K562 (cell line): ENCODE measurements around the gene MAD2L1BP. TPM values are rescaled to one million over a fixed set of nuclear protein-coding genes. Genes with fewer than 3 reads are reported as not detected.

Experiments
- ATF1 ChIP-seq, 2 experiments: fragments of 450-650 bp in 1 of 2; IDR thresholded peaks; 2 replicates each; pipeline ENCODE4 v1.6.1; 2016; ENCODE audit warnings: missing compliant biosample characterization in 1 of 2, missing genetic modification characterization in 1 of 2
- ATF7 ChIP-seq: fragments of 450-650 bp; IDR thresholded peaks from 2 replicates; pipeline ENCODE4 v1.7.1; 2014; ENCODE audit warnings: mild to moderate bottlenecking, moderate library complexity
- GATAD2A ChIP-seq: fragments of 450-650 bp; IDR thresholded peaks from 2 replicates; pipeline ENCODE4 v1.6.1; 2017
- LARP7 ChIP-seq: fragments of 450-650 bp; IDR thresholded peaks from 2 replicates; pipeline ENCODE4 v1.6.1; 2016
- MCM5 ChIP-seq: fragments of 450-650 bp; IDR thresholded peaks from 2 replicates; pipeline ENCODE4 v1.6.1; 2016; ENCODE audit warnings: low read depth
- NRF1 ChIP-seq, 2 experiments: fragments of 450-650 bp; IDR thresholded peaks in 1 of 2; conservative IDR thresholded peaks in 1 of 2; 2 replicates each; pipeline ENCODE4 v1.6.1; 2014; ENCODE audit warnings: mild to moderate bottlenecking in 2 of 2
- TAL1 ChIP-seq: fragments of 450-650 bp; IDR thresholded peaks from 2 replicates; pipeline ENCODE4 v1.6.1; 2016; ENCODE audit warnings: mild to moderate bottlenecking
- TBL1XR1 ChIP-seq, 2 experiments: IDR thresholded peaks; 2 replicates each; pipeline ENCODE4 v1.6.1; 2012; ENCODE audit warnings: improper control_type of control experiment in 2 of 2, low read length in 2 of 2, mild to moderate bottlenecking in 1 of 2
- TEAD1 ChIP-seq, 2 experiments: fragments of 450-650 bp in 1 of 2; sonication (generic) in 1 of 2; formaldehyde crosslinking; IDR thresholded peaks; 2 replicates each; pipeline versions ENCODE4 v1.4.0 to v1.8.0; 2020 to 2022; ENCODE audit warnings: mild to moderate bottlenecking in 2 of 2, missing genetic modification reagents in 1 of 2
- ZFPM2 ChIP-seq: fragments of 250-450 bp; sonication (Bioruptor Pico); IDR thresholded peaks from 2 replicates; pipeline ENCODE4 v1.5.1; 2022; ENCODE audit warnings: mild to moderate bottlenecking
- ZNF436 ChIP-seq: fragments of 250-450, 450-650 bp; sonication (Bioruptor Pico); formaldehyde crosslinking; IDR thresholded peaks from 2 replicates; pipeline ENCODE4 v1.7.0; 2020; ENCODE audit warnings: mild to moderate bottlenecking
- ZNF57 ChIP-seq: fragments of 450-650 bp; formaldehyde crosslinking; IDR thresholded peaks from 2 replicates; pipeline ENCODE4 v1.4.0; 2020; ENCODE audit warnings: mild to moderate bottlenecking, moderate library complexity
- ZNF785 ChIP-seq: fragments of 250-450 bp; sonication (Bioruptor Pico); IDR thresholded peaks from 2 replicates; pipeline ENCODE4 v1.4.0; 2020; ENCODE audit warnings: mild to moderate bottlenecking
- polyA plus RNA-seq, 8 experiments: library from polyadenylated mRNA; depleted of rRNA in 4 of 8; stranded (reverse) in 5 of 8; unstranded in 3 of 8; fragments of >200 nt; fragmentation: Nextera tagmentation in 2 of 8; fragmentation: Illumina TruSeq in 1 of 8; extraction: Ambion mirVana in 2 of 8; extraction: Trizol in 1 of 8; gene quantifications; 2 replicates each; pipeline versions ENCODE4 v1.2.1 to v1.2.3, GENCODE V29; 2011 to 2014; ENCODE audit warnings: inconsistent platforms in 1 of 8, missing spikeins in 1 of 8
- total RNA-seq, 7 experiments: library from RNA; depleted of rRNA in 6 of 7; stranded (reverse); fragments of >200 nt in 6 of 7; fragmentation: Illumina TruSeq in 2 of 7; extraction: Trizol in 2 of 7; gene quantifications; 2 replicates each; pipeline versions ENCODE4 v1.2.1 to v1.2.3, GENCODE V29; 2011 to 2021; ENCODE audit warnings: low replicate concordance in 1 of 7
- TF ChIP-seq, protein P1 (sequence below), 2 experiments: fragments of 450-650 bp; formaldehyde crosslinking in 1 of 2; IDR thresholded peaks; 2 replicates each; pipeline versions ENCODE4 v1.4.0 to v1.6.1; 2014 to 2020; ENCODE audit warnings: mild to moderate bottlenecking in 2 of 2, borderline replicate concordance in 1 of 2, low read depth in 1 of 2
- TF ChIP-seq, protein P2 (sequence below): fragments of 250-450 bp; sonication (Bioruptor Pico); IDR thresholded peaks from 2 replicates; pipeline ENCODE4 v1.5.0; 2021
- TF ChIP-seq, protein P3 (sequence below): fragments of 450-650 bp; formaldehyde crosslinking; IDR thresholded peaks from 2 replicates; pipeline ENCODE4 v1.4.0; 2020; ENCODE audit warnings: mild to moderate bottlenecking, moderate library complexity
- TF ChIP-seq, protein P4 (sequence below): fragments of 250-450 bp; sonication (Bioruptor Pico); IDR thresholded peaks from 2 replicates; pipeline ENCODE4 v1.5.0; 2020; ENCODE audit warnings: mild to moderate bottlenecking

The MAD2L1BP gene
- total and polyA plus RNA-seq, 9 of the 15 experiments (the other 6 are each of a cell fraction or from before 2014, with no cell fraction given) = 69.7 to 321 (median 111) TPM

DNA sequence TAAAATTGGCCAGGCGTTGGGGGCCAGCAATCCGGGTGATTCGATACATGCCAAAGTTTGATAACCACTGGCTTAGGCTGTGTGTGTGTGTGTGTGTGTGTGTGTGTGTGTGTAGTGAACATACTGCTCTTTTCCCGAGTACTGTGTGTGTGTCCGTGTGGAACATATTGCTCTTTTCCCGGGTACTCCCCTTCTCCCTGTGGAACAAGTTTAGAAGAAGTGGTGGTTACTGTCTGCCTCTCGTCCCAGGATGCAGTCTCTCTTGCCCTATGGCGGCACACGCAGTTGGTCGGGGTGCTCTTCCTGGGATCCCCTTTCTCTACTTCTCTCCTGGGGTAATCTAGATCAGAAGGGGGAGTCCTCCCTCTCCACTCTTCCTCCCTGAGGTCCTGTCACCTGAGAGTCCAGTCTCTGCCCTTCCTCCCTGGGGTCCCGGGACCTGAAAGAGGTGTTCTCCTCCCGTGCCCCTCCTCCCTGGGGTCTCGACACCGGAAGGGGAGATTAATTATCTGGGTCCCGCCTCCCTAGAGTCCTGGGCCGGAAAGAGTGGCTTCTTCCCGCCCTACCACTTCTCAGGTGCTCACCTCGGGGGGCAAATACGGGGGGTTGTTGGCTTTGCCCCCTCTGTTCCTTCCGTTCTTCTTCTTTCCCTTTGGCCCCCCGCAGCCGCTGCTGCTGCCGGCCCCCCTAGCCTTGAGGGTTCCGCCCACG, 7.1 kb upstream of the MAD2L1BP start (continued):
- TF ChIP-seq, protein P1, sequence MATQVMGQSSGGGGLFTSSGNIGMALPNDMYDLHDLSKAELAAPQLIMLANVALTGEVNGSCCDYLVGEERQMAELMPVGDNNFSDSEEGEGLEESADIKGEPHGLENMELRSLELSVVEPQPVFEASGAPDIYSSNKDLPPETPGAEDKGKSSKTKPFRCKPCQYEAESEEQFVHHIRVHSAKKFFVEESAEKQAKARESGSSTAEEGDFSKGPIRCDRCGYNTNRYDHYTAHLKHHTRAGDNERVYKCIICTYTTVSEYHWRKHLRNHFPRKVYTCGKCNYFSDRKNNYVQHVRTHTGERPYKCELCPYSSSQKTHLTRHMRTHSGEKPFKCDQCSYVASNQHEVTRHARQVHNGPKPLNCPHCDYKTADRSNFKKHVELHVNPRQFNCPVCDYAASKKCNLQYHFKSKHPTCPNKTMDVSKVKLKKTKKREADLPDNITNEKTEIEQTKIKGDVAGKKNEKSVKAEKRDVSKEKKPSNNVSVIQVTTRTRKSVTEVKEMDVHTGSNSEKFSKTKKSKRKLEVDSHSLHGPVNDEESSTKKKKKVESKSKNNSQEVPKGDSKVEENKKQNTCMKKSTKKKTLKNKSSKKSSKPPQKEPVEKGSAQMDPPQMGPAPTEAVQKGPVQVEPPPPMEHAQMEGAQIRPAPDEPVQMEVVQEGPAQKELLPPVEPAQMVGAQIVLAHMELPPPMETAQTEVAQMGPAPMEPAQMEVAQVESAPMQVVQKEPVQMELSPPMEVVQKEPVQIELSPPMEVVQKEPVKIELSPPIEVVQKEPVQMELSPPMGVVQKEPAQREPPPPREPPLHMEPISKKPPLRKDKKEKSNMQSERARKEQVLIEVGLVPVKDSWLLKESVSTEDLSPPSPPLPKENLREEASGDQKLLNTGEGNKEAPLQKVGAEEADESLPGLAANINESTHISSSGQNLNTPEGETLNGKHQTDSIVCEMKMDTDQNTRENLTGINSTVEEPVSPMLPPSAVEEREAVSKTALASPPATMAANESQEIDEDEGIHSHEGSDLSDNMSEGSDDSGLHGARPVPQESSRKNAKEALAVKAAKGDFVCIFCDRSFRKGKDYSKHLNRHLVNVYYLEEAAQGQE (IDR thresholded peaks at IDR 0.05; ENCODE audit: borderline replicate concordance) = no peak
- TF ChIP-seq, protein P1 (CRISPR knock-in tag; IDR thresholded peaks at IDR 0.05; ENCODE audit: low read depth) = peak; percentile 54
- TF ChIP-seq ZNF785 (CRISPR knock-in tag) (no peak), ZNF436 (no peak), TEAD1 (CRISPR knock-in tag; IDR thresholded peaks at IDR 0.05) (peak; percentile 1 to 51; a peak in 2 of 4 replicates), GATAD2A (peak; percentile 78), LARP7 (peak; percentile 67; the same call in 1 of the 2 replicates), MCM5 (no peak), NRF1 (conservative IDR thresholded peaks at IDR 0.05 in 1 of 2, IDR thresholded peaks at IDR 0.05 in 1 of 2) (no peak), ATF7 (peak; percentile 11; the same call in 1 of the 2 replicates), TAL1 (0 out of 2 replicates have a peak, but pooled peaks have one; percentile 21), TBL1XR1 (IDR thresholded peaks at IDR 0.05; ENCODE audit: low read length in 2 of 2) (no peak), ZFPM2 (peak; percentile 81; the same call in 1 of the 2 replicates), ZNF57 (CRISPR knock-in tag) (no peak), ATF1 (CRISPR knock-in tag; IDR thresholded peaks at IDR 0.05) (no peak), ATF1 (tag; IDR thresholded peaks at IDR 0.05) (no peak)
- TF ChIP-seq, protein P2, sequence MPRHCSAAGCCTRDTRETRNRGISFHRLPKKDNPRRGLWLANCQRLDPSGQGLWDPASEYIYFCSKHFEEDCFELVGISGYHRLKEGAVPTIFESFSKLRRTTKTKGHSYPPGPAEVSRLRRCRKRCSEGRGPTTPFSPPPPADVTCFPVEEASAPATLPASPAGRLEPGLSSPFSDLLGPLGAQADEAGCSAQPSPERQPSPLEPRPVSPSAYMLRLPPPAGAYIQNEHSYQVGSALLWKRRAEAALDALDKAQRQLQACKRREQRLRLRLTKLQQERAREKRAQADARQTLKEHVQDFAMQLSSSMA (CRISPR knock-in tag) = 0 out of 2 replicates have a peak, but pooled peaks have one; percentile 65
- TF ChIP-seq, protein P3, sequence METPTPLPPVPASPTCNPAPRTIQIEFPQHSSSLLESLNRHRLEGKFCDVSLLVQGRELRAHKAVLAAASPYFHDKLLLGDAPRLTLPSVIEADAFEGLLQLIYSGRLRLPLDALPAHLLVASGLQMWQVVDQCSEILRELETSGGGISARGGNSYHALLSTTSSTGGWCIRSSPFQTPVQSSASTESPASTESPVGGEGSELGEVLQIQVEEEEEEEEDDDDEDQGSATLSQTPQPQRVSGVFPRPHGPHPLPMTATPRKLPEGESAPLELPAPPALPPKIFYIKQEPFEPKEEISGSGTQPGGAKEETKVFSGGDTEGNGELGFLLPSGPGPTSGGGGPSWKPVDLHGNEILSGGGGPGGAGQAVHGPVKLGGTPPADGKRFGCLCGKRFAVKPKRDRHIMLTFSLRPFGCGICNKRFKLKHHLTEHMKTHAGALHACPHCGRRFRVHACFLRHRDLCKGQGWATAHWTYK = peak; percentile 93; the same call in 1 of the 2 replicates
- TF ChIP-seq, protein P4, sequence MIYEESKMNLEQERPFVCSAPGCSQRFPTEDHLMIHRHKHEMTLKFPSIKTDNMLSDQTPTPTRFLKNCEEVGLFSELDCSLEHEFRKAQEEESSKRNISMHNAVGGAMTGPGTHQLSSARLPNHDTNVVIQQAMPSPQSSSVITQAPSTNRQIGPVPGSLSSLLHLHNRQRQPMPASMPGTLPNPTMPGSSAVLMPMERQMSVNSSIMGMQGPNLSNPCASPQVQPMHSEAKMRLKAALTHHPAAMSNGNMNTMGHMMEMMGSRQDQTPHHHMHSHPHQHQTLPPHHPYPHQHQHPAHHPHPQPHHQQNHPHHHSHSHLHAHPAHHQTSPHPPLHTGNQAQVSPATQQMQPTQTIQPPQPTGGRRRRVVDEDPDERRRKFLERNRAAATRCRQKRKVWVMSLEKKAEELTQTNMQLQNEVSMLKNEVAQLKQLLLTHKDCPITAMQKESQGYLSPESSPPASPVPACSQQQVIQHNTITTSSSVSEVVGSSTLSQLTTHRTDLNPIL (CRISPR knock-in tag) = peak; percentile 80; the same call in 1 of the 2 replicates
